Measurements from ENCODE around the gene SORBS2. TPM values are rescaled to one million over a fixed set of nuclear protein-coding genes. Genes with fewer than 3 reads are reported as not detected.

SORBS2 gene
- total and polyA plus RNA-seq, 2 donors (not counting 1 experiment from before 2014, with no cell fraction given), result 0.25 to 0.89 TPM

- ATAC-seq (ENCODE audit: low read depth), result no peak
Observed at GRCh38 chr4:185736882-185737281, 75.1 kb downstream of the SORBS2 start.

GRCh38 chr4:185735866-185736400 is 76.1 kb downstream of the SORBS2 start:
- 96% methylated on average over 4 of the region's 4 CpGs for WGBS (ENCODE audit: insufficient coverage)
- H3K9me3 Mint-ChIP-seq (ENCODE audit: insufficient read depth), result no peaks in the 10 kb centered on the region

More at GRCh38 chr4:185736882-185737281, 75.1 kb downstream of the SORBS2 start:
- no peaks in the 10 kb centered on the region for H4K20me1 ChIP-seq (ENCODE audit: control insufficient read depth, insufficient read depth, low read length, poor library complexity, severe bottlenecking)
- CTCF ChIA-PET, result no interaction called here
- no peak overlapping the region for H3K4me3 ChIP-seq (ENCODE audit: control extremely low read depth in 1 of 5, extremely low read depth in 1 of 5, insufficient read depth in 1 of 5, low read depth in 2 of 5, low read length in 4 of 5)
- H3K27ac ChIP-seq (ENCODE audit: low read length in 2 of 2), result no peak overlapping the region
- intact Hi-C loops (cut with micrococcal nuclease), result no loop called here
- Mint-ChIP-seq H3K4me3 (no peak overlapping the region), H3K9me3 (ENCODE audit: insufficient read depth) (no peaks in the 10 kb centered on the region), H3K27me3 (peaks cover 15% of the 10 kb centered on the region), H3K4me1 (peaks cover 7% of the 10 kb centered on the region), H3K27ac (no peak overlapping the region)
- no peak overlapping the region for H3K4me2 ChIP-seq (replicated peaks; ENCODE audit: low read depth, low read length, poor library complexity, severe bottlenecking)
- no peaks in the 10 kb centered on the region for H3K36me3 ChIP-seq (replicated peaks in 1 of 2; ENCODE audit: control extremely low read depth in 1 of 2, control insufficient read depth in 1 of 2, extremely low read depth in 1 of 2, insufficient read depth in 2 of 2, low read length in 1 of 2)
- peaks cover 0 to 7% (median 0%) of the 10 kb centered on the region in 4 experiments for H3K27me3 ChIP-seq (replicated peaks in 1 of 4; ENCODE audit: control extremely low read depth in 1 of 4, control insufficient read depth in 3 of 4, insufficient read depth in 4 of 4, low read length in 3 of 4)
- no peak for DNase-seq
- POLR2A ChIA-PET, result no interaction called here
- no peak overlapping the region for H2AFZ ChIP-seq (ENCODE audit: insufficient read depth, low read depth, low read length, poor library complexity, severe bottlenecking)
- TF ChIP-seq EZH2 (IDR thresholded peaks at IDR 0.05; ENCODE audit: borderline replicate concordance, insufficient read depth, low read depth, low read length, poor library complexity, severe bottlenecking) (no peak), CTCF (IDR thresholded peaks at IDR 0.05) (no peak)
- peaks cover 5 to 20% of the 10 kb centered on the region in 2 donors for H3K4me1 ChIP-seq (ENCODE audit: control insufficient read depth in 2 of 2, insufficient read depth in 2 of 2, low read length in 2 of 2)
- no peak overlapping the region for H3K9ac ChIP-seq (ENCODE audit: low read length)
- H3K9me3 ChIP-seq (ENCODE audit: control extremely low read depth in 1 of 3, control insufficient read depth in 2 of 3, insufficient read depth in 1 of 3, low read length in 2 of 3), result no peaks in the 10 kb centered on the region
- WGBS (ENCODE audit: insufficient coverage), result 97% methylated on average over 4 of the region's 5 CpGs
- H3K79me2 ChIP-seq (ENCODE audit: control insufficient read depth, insufficient read depth, low read length), result no peaks in the 10 kb centered on the region

More at GRCh38 chr4:185735866-185736400, 76.1 kb downstream of the SORBS2 start:
- H3K4me3 ChIP-seq (ENCODE audit: control extremely low read depth in 1 of 5, extremely low read depth in 1 of 5, insufficient read depth in 1 of 5, low read depth in 2 of 5, low read length in 4 of 5), result no peak overlapping the region
- no peaks in the 10 kb centered on the region for H3K36me3 ChIP-seq (replicated peaks in 1 of 2; ENCODE audit: control extremely low read depth in 1 of 2, control insufficient read depth in 1 of 2, extremely low read depth in 1 of 2, insufficient read depth in 2 of 2, low read length in 1 of 2)
- peaks cover 12% of the 10 kb centered on the region for H3K27me3 Mint-ChIP-seq
- no peaks in the 10 kb centered on the region for H3K79me2 ChIP-seq (ENCODE audit: control insufficient read depth, insufficient read depth, low read length)
- no peak overlapping the region for H3K9ac ChIP-seq (ENCODE audit: low read length)
- H3K27ac Mint-ChIP-seq, result no peak overlapping the region
- H3K4me1 Mint-ChIP-seq, result peaks cover 10% of the 10 kb centered on the region
- H3K4me3 Mint-ChIP-seq, result no peak overlapping the region
- H3K27ac ChIP-seq (ENCODE audit: low read length in 2 of 2), result no peak overlapping the region
- intact Hi-C loops (cut with micrococcal nuclease), result no loop called here
- DNase-seq (no peak), ATAC-seq (ENCODE audit: low read depth) (no peak)
- H3K9me3 ChIP-seq (ENCODE audit: control extremely low read depth in 1 of 3, control insufficient read depth in 2 of 3, insufficient read depth in 1 of 3, low read length in 2 of 3), result no peaks in the 10 kb centered on the region
- peaks cover 0 to 7% (median 0%) of the 10 kb centered on the region in 4 experiments for H3K27me3 ChIP-seq (replicated peaks in 1 of 4; ENCODE audit: control extremely low read depth in 1 of 4, control insufficient read depth in 3 of 4, insufficient read depth in 4 of 4, low read length in 3 of 4)
- H3K4me1 ChIP-seq (ENCODE audit: control insufficient read depth in 2 of 2, insufficient read depth in 2 of 2, low read length in 2 of 2), result peaks cover 5 to 22% of the 10 kb centered on the region in 2 donors
- no peak overlapping the region for H3K4me2 ChIP-seq (replicated peaks; ENCODE audit: low read depth, low read length, poor library complexity, severe bottlenecking)
- ChIA-PET CTCF (no interaction called here), POLR2A (no interaction called here)
- H2AFZ ChIP-seq (ENCODE audit: insufficient read depth, low read depth, low read length, poor library complexity, severe bottlenecking), result no peak overlapping the region
- no peaks in the 10 kb centered on the region for H4K20me1 ChIP-seq (ENCODE audit: control insufficient read depth, insufficient read depth, low read length, poor library complexity, severe bottlenecking)
- TF ChIP-seq CTCF (IDR thresholded peaks at IDR 0.05) (no peak), EZH2 (IDR thresholded peaks at IDR 0.05; ENCODE audit: borderline replicate concordance, insufficient read depth, low read depth, low read length, poor library complexity, severe bottlenecking) (no peak)
